Islet of Langerhans (tissue), 1 donor: ENCODE results near the gene NPDC1.

ENCODE experiments used
- FAIRE-seq: peaks from one replicate; lab custom pipeline; 2011; peaks lifted over from hg19 to GRCh38; lab: Jason Lieb, UNC

The NPDC1 gene

DNA sequence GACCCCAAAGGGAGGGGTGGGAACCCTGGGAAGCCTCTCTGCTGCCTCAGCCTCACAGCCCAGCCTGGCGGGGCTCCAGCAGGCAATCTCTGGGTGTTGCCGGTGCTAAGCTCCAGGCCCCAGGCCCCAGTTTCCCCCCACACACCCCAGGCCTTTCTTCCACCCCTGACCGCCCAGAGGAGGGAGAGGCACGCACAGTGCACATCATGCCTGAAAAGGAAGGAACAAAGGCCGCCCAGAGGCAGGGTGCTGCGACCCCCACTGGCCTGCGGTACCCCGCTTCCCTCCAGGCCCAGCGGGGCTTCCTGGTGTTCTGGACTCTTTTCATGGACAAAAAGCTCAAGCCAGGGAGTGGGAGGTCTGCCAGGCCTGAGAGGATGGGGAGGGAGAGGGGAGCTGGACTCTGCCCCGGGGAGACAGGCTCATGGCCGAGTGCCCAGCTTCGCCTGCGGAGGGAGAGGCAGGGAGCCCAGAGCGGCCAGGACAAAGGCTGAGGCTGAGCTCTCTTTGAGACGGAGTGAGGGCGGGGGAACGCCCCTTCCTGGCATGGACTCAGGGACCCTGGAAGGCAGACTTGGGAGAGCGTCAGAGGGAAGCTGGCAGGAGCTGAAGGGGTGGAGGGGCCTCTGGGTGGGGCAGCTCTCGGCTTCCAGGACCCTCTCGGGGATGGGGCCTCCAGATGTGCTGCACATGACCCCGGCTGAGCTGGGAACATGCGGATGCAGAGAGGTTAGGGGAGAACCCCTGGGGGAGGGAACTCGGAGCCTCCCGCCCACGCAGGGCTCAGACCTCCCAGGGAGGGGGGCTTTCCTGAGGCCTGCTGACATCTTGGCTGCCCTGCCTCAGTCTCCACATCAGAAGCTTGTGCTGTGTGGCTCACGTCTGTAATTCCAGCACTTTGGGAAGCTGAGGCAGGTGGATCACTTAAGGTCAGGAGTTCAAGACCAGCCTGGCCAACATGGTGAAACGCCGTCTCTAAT, 9.7 kb upstream of the NPDC1 start:
- no peak for FAIRE-seq

DNA sequence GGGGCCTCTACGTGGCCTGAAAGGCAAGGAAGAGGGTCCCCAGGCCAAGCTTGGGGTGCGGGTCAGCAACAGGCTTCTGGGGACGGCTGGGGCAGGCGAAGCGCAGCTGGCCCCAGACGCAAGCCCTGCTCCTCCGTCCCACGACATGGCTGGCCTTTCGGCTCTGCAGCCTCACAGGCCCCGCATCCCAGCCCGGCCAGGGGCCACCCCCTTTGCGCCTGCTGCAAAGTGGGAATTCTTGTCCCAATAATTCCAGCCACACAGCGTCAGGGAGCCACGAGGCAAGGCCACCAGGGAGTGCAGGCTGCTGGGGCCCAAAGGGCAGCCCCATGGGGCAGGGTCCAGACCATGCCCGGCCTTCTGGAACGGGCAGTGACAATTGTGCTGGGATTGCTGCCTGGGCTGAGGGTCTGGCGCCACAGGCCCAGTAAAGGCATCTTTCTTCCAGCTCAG, 9.0 kb upstream of the NPDC1 start:
- FAIRE-seq: no peak

DNA sequence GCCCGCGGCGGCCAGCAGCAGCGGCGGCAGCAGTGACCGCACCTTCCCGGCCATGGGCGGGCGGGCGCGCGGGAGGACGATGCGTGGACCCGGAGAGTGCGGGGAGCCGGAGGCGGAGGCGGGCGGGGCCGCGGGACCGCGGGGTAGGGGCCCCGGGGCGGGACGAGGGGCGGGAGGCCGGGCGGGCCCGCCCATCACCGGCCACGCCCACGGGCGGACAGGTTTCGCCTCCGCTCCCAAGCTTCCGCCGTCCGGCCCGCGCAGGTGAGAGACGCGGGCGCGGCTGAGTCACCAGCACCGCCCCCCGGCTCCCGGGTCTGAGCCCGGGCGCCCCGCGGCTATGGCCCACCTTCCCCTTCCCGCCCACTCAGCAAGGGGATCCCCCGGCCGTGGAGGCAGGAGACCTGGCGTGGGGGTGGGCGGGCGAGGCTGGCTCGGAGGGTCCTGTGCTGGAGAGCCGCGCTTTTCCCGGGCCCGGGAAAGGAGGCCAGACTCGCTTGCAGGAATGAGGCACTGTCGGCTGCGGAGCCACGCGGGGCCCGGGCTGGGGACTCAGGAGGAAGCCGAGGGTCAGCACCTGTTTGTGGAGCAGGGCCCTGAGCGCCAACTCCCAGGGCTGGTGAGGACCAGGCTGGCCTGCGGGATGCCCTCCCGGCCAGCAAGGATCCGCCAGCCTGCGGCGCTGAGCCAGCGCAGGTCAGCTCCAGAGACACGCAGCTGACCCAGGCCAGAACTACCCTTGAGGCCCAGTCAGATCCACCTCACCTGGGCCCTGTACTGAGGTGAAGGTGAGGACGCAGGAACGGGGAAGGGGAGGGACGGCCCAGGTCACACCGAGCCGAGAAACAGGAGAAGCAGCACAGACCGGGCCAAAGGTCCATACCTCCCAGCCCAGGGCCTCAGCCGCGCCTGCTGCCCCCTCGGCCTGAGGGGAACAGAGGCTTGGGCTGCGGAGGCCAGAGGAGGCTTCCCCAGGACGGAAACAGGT, 8.3 kb upstream of the NPDC1 start, which contains the start of gene ENTPD2:
Gene ENTPD2, minus strand, starts transcription at position 118 of the 988 bp plus-strand sequence. Its CDS starts 64 bp downstream, at position 54.
- FAIRE-seq: no peak

DNA sequence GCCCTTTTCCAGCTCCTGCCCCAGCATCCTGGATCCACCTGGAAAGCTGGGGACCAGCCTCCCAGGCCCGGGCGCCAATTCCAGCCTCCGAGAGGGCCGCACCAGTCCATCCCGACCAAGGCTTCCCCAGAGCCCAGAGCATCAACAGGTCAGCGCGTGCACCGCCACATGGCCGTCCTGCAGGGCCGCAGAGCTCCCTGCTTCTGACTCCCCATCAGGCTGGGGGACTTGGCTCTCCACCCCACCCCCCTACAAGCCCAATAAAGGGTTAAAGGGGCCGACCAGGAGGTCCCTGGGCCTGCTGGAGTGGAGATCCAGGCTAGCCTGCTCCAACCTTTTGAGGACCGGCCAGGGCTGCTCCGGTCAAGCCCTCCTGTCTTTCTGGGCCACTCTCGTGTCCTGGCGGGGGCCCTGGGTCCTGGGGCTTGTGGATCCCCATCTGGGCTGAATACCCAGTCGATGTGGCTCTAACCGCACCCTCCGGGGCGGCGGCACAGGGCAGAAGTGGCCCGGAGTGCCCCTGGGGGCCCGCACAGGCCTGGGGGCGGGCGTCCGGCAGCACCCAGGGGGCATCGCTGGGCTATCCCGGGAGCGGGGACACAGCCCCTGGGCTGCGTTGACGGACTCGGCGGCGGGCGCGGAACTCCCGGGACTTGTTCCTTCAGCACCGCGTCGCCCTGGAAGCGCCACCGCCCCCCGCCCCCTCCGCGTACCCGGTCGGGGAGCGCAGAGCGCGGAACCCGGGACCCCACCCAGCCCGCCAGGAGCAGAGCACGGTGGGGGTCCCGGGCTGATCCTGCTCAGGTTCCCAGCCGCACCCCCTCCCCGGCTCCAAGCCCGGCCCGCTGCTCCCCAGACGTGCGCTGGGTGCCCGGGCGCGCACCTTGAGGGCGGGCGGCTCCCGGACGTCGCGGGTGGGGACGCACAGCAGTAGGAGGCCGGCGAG, 7.3 kb upstream of the NPDC1 start:
- no peak for FAIRE-seq

DNA sequence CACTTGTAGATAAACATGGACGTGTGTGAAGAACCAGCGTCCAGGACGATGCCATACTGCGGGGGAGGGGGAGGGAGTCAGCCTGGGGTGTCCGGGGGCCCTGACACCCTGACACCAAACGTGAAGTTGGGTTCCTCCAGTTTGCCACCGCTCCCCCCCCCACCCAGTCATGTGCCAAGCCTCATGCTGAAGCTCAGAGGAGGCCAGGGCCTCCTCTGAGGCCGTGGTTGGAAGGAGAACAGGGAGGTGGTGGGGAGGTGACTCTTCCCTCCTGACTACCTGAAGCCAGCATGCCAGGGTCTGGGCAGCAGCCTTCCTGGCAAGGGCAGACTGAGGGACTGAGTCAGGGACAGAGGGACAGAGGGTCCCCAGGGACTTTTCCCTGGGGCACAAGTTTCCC, 6.3 kb upstream of the NPDC1 start:
- no peak for FAIRE-seq

DNA sequence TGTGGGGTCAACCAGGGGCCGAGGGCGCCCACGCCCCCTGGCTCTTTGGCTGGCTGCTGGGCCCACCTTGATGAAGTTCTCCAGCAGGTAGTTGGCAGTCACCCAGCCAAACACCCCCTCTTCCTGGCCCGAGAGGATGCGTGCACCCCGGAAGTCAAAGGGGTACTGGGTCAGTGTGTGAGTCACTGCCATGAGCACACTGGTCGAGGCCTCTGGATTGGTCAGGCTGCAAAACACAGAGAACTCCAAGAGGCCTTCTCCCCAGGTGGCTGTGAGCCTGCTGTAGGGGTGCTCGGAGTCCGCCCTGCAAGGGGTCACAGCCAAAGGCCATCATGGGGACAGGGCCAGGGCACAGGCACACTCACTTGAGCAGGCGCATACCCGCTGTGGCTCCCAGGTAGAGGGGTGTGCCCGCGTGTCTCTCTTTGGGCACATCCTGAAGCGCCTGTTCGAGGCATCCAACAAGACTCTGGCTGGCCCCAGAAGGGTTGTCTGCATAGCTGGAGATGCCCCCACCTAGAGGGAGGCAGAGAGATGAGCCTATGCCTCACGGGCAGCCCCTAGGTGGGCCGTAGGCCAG, 5.3 kb upstream of the NPDC1 start:
- no peak for FAIRE-seq

DNA sequence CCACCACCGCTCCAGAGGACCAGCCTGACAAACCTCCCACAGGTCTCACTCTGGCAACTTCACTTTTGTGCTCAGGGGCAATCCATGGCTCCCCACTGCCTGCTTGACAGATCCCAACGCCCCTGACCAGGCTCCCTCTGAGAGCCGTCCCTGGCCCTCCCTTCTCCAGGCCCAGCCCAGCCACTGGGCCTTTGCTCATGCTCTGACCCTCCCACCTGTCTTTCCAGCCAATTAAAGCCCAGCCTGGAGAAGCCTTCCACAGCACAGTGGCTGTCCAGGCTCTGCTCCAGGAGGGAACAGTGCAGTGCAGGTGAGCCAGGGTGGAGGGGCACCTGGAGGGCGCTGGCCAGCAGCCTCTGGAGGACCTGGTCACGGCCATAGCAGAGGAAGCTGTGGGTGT, 4.6 kb upstream of the NPDC1 start:
- no peak for FAIRE-seq

DNA sequence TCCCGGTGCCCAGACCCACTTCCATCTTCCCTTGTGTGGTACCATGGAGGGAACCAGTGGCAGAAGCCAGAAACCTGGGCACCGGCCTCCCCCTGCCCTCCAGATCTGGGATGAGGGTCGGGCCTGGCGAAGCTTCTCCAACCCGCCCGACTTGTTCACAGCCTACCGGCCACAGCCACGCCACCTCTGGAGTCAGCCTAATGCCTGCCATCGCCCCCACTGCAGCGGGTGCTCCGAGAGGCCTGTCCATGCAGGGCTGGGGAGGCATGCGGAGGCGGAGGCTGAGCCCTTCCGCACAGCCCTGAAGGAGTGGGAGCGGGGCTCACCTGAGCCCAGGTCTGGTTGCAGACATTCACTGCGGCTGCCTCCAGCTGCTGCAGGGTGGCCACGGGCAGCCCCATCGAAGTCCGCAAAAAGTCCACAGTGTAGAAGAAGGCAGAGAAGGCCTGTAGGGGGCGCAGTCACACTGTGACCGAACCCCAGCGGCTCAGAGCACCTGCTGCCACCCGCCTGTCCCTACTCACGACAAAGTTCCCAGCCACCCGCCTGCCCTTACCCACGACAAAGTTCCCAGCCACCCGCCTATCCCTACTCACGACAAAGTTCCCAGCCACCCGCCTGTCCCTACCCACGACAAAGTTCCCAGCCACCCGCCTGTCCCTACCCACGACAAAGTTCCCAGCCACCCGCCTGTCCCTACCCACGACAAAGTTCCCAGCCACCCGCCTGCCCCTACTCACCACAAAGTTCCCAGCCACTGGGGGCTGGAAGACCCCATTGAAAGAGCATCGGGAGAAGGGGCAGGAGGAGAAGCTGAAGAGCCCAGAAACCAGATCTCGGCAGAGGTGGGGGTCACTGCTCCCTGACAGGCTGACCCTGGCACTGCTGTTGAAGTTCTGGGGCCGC, 3.8 kb upstream of the NPDC1 start:
- FAIRE-seq: no peak

DNA sequence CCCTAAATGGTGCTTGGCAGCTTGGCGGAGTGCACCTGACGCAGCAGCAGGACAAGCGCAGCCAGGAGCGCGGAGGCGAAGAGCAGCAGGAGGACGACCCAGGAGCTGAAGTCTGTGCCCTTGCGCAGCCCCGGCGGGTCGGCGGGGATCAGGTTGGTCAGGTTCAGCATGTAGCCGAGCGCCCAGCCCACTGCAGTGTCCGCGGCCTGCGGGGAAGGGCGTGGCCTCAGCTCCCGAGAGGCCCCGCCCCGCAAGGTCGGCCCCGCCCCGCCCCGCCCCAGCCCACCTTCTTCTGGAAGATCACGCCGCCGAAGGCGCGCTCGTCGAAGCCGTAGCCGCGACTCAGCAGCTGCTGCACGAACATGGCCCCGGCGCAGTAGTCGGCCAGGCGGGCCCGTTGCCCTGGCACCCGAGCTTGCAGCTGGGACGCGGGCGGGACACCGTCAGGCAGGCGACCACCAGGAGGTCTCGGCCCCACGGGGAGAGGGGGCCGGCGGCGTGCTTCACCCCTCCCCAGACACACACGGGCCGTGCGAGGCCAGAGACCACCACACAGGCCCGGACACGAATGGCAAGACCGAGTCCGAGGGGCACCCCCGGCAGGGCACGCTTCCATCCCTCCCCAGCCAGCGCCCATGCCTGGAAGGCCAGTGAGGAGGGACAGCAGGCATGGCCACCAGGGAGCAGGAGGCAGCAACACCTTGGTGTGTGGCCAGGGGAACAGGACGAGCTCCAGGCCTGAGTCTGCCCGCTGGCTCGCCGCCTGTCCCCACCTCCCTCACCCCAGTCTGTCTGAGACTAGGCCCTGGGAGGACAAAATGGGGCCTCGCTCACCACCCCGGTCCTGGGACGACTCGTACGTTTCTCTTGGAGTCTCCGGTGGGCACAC, 2.9 kb upstream of the NPDC1 start:
- no peak for FAIRE-seq

DNA sequence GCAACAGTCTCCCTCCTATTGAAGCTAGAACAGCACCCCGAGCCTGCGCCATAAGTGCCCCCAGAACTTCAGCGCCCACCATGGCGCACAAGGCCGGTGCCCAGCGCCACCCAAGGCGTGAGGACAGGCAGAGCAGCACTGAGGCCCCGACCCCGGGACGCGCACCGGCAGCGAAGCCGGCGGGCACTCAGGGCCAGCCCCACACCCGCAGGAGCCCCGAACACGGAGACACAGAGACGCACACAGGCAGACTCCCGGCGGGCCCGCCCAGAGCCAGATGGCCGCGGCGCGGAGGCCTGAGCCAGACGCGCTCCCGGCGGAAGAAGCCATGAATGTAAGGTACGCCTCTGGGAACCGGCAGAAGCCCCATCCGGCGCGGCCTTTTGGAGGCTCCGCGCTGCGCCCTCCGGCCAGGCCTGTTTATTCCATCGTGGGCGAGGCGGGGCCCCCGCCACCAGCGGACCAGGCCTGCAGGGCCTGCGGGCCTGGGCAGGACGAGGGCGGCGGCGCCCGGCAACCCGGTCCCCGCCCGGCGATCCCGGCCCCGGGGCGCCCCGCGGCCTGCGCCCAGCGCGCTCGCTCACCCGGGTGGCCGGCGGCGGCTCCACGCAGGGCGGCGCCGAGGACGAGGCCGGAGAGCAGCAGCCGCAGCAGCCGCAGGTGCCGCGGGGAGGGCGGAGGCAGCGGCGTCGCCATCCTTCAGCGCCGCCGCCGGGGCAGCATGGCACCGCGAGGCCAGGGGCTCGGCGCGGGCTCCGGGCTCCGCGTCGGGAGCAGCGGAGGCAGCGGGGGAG, 486 bp downstream of the NPDC1 start:
- no peak for FAIRE-seq

DNA sequence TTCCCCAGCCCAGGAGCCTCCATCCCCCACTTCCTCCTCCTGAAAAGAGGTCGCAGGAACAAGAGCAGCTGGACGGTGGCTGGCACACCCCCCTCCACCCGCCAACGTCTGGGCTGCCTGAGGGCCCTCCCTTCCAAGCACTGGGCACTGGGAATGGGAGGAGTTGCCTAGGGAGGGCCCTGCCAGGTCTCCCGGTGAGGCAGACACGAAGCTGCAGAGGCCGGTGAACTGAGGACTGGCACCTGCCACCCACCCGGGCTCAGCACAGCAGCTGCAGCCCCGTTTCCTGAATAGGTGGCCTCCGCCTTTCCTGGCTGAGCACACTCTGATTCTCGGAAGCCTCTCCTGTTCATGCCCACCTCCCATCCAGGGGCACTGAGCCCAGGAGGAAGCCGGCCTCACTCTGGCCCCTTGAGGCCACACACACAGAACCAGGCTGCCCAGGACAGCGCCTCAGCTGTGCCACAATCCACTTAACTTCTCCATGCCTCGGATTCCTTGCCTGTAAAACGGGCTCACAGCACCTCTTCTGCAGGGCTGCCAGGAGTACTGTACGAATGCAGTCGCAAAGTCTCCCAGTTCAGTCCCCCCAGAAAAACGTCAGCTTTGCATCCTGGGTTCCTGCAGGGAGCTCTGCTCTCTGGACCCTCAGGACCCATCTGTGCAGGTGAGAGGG, 1.3 kb downstream of the NPDC1 start:
- FAIRE-seq: no peak

DNA sequence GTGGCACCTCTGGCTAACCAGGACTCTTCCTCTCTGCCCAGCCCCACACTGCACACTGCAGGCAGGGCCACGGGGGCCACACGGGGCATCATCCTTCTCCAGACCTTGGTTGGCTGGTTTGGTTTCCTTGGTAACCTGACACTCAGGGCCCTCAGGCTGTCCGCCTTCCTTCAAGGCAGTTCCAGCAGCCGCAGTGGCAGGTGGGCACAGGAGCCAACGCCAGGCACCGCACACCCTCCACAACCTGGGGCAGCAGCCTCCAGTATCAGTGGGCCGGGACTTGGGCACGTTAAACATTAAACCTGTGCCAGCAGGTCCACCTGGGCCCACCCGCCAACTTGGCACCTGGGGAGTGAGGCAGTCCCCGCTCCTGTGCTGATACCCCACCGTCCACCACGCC, 1.9 kb downstream of the NPDC1 start:
- FAIRE-seq: no peak

DNA sequence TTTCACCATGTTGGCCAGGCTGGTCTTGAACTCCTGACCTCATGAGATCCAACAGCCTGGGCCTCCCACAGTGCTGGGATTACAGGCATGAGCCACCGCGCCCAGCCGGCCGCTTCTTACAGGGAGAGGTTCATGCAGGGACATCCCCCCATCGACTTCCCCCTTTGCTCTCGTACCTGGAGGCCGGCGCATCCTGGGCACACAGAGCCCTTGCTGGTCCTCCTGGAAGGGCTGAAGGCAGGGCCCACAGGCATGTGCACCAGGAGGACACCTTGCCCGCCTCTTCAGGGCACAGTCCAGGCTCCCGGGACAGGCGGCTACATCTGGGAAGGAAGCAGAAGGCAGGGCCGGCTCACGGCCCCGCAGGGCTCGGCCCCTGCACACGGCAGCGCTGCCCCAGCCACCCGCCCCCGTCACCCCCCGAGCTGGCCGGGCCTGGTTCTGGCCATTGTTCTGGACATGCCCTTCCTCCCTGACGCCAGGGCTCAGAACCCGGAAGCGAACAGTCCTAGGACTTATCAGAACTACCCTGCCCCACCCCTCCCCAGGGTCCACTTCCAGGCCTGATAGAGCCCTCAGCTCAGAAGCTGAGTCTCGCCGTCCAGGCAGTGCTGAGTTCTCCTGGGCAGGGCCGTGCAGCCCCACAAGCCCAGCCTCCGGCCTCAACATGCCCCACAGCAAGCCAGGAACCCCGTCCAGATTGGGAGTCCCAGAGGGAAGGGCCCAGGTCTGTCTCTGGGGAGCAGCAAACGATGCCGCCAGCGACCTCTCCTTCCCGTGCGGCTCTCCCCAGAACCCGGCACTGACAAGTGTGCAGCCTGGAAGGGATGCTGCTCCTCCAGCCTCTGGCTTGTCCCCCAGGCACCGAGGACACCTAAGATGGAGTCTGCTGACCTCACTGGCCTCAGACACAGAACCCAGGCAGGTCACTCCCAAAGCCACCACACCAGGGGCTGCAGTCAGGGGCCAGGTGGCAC, 2.9 kb downstream of the NPDC1 start:
- FAIRE-seq: no peak

DNA sequence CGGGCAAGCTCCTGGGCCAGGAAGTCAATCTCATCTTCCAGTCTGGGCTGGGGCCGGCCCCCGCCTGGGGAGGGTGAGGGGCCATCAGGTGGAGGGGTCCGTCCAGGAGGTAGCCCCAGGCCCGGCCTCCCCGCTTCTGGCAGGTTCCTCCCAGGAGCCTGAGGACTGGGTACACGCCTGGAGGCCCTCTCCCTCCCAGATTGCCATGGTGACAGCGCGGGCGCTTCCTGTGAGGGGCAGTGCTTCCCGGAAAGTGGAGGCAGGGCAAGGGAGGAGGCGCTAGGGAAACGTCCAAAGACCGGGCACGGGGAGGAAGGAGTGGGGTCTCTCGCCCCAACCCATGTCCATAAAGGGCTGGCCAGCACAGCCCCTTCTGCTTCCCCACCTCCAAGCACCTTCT, 4.9 kb downstream of the NPDC1 start:
- no peak for FAIRE-seq

DNA sequence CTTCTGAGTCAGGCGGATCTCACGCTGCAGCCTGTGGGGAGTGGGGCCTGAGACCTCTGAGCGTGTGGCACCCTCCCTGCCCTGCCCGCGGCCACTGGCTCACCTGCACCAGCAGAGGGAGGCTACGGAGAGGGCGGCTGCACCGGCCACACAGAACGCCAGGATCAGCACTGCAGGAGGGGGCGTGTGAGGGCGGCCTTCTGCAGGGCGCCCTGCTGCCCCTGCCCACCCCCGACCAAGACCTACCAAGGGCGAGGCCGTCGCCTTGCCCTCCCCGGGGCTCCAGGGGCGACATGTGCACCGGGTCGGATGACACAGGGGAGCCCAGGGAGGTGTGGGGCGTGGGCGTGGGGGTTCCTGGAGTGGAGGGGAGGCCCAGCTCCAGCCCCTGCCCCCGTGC, 5.4 kb downstream of the NPDC1 start:
- no peak for FAIRE-seq

DNA sequence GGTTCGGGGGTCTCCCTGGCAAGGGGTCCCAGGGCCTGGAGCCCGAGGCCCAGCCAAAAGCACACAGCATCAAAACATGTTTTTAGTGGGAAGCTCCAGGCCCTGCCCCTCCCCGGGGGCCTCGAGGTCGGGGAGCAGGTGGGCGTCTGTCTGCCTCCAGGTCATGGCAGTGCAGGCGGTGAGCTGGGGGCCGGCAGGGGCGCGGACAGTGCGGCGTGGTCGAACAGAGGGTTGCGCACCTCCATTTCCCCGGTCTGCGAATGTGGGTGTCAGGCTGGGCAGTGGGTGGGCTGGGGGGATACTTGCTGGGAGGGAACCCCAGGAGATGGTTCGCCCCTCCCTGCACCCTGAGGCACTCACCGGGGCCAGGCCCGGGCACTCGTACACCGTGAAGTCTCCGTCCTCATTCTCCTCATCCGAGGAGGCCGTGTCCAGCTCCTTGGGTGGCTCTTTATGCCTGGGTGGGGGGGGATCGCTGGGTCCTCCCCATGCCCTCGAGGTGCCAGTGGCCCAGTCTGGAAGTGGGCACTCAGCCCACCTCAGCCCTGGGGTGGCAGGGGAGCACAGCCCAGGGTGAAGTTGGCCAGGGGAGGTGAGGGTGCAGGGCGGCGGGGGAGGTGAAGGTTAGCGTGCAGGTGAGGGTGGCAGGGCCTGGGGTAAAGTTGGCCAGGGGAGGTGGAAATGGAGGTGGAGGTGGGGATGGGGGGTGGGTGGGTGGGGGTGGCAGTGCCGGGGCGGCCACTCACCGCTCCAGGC, 6.2 kb downstream of the NPDC1 start:
- FAIRE-seq: no peak
